ENCODE data around the gene ZNF672. TPM values are rescaled to one million over a fixed set of nuclear protein-coding genes. Genes with fewer than 3 reads are reported as not detected.

The ZNF672 gene
- total and polyA plus RNA-seq, 5 experiments from 2014 or later = 17.9 to 37.2 (median 25.6) TPM

DNA sequence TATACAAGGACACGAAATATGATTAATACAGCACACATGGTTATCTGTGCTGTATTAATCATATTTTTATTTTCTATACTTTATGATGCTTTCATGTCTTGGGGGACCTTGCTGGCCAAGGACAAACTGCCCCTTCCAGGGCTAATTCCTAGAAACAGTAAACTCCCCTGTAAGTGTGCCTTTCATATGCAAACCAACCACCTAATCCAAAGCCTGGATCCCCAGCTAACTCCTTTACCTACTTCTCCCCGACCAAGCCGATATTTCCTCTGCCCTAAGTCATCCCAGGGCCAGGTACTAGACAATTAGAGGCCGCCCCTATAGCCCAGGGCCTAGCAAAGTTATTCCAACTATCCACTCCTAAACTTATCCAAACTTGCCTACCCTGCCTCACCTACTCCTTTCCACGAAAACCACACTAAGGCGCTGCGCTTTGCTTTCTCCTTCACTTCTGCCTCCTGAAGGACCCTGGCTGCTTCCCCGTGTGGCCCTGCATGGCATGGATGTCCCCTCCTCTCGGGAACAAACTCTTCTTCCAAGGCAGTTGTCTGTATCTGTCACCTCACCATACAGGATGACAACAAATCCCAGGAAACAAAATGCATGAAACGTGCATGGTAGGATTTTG is 22.5 kb upstream of the ZNF672 start:
- ATAC-seq = no peak
- peaks cover 0 to 63% (median 30%) of the 10 kb centered on the region in 3 donors for H3K36me3 Mint-ChIP-seq
- no peaks in the 10 kb centered on the region for H3K9me3 Mint-ChIP-seq
- peak overlapping the region; percentile 74 to 93 (median 88) for H3K27ac Mint-ChIP-seq
- POLR2A ChIA-PET = no interaction called here
- H3K4me1 Mint-ChIP-seq = peaks cover 42 to 56% (median 49%) of the 10 kb centered on the region in 4 donors
- H3K4me3 Mint-ChIP-seq = peak overlapping the region in 4 of 10 donors; percentile 13 to 58 (median 34)
- no peak for DNase-seq
- H3K27me3 Mint-ChIP-seq = no peaks in the 10 kb centered on the region

DNA sequence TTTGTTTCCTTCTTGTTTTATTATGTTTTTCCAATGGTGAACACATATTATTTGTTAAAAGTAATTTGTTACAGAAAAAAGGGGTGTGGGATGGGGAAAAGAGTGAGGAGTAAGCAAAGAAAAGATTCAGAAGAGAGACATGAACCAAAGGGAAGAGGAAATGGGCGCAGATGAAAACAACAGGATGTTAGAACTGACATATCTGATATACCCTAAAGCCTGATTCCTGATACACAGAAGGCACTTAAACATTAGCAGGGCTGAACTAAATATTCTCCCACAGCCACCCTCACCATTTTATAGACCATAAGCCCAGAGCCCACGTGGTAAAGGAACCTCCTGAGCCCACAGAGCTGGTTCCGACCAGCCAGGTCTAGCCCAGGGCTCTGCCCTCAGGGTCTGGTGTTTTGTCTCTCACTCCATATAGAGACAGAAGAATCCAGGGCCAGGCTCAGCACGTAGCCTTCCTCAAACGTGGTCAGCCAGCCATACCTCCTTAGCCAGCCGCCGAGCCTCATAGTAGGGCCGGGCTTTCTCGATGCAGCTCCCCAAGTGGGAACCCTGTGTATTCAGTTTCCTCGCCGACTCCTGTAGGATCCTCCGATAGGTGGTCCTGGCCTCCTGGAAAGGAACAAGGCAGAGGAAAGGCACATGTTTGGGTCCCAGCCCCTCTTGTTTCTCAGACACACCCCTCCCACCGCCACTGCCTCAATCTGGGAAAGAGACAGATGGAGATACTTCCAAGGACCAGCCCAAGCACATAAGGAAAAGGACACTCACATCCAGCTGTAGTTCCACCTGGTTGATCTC is 21.8 kb upstream of the ZNF672 start:
- POLR2A ChIA-PET = no interaction called here
- peaks cover 0 to 67% (median 30%) of the 10 kb centered on the region in 3 donors for H3K36me3 Mint-ChIP-seq
- H3K27me3 Mint-ChIP-seq = no peaks in the 10 kb centered on the region
- H3K9me3 Mint-ChIP-seq = no peaks in the 10 kb centered on the region
- H3K4me3 Mint-ChIP-seq = peak overlapping the region in 7 of 10 donors; percentile 13 to 58 (median 45)
- peaks cover 41 to 63% (median 56%) of the 10 kb centered on the region in 4 donors for H3K4me1 Mint-ChIP-seq
- DNase-seq (no peak), ATAC-seq (no peak)
- peak overlapping the region; percentile 61 to 93 (median 88) for H3K27ac Mint-ChIP-seq

DNA sequence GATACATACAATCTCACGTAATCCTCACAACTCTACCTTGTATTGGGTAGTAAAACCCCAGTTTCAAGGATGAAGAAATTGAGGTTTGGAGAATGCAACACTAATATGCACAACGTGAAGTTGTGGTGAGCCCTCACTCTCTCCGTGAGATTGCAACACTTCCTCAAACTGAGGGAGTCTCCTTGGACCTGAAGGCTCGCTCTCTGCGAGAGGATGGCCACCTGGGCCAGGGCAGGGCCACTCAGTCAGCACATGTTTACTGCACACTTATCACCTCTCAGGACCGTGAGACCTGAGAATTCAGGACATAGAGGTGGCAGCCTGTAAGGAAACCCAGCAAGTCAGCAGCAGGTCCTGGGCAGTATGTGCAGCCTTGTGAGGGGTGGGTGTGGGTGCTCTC is 21.0 kb upstream of the ZNF672 start:
- POLR2A ChIA-PET = no interaction called here
- H3K27ac Mint-ChIP-seq = peak overlapping the region; percentile 65 to 93 (median 87)
- peaks cover 0 to 70% (median 27%) of the 10 kb centered on the region in 3 donors for H3K36me3 Mint-ChIP-seq
- no peak for ATAC-seq
- DNase-seq = no peak
- H3K4me3 Mint-ChIP-seq = peak overlapping the region in 4 of 10 donors; percentile 15 to 64 (median 47)
- H3K27me3 Mint-ChIP-seq = no peaks in the 10 kb centered on the region
- peaks cover 44 to 71% (median 64%) of the 10 kb centered on the region in 4 donors for H3K4me1 Mint-ChIP-seq
- no peaks in the 10 kb centered on the region for H3K9me3 Mint-ChIP-seq

DNA sequence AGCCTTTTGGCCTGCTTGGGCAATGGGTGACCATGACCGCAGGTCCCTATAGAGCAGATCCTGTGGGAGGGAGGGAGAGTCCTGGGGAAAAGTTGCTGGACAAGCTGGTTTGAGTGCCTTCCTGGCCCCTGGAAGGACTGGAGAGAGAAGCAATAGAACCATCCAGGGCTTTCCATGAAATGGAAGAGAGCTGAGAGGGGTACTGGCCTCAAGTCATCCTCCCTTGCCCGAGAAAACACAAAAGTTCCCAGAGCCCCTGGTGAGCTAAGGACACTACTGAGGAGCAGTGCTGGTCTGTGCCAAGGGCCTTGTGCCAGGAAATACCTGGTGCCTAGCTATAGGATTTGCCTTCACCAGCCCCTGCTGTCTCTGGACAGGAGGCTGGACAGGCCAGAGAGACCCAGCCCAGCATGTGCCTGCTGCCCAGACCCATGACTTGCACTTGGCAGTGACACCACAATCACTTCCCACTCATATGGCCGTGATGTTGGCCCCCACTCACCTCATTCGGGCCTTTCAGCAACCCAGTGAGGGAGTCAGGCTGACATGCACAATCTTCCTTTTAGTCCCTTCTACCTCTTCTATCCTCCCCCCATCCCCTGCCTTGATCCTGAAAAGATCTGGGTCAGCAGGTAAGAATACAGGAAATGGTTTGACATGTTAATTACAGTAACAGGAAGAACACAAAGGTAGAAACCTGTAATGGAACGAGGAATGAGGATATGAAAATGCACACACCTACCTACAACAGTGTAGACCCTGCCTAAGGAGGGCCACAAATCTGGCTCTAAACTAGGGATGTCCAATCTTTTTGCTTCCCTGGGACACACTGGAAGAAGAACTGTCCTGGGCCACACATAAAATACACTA is 19.3 kb upstream of the ZNF672 start:
- POLR2A ChIA-PET = interaction anchor here (0.9 to 1.3 kb wide), 2 partner anchors 19 to 45 kb away, joined by 3 to 4 read pairs; partner anchors contain the start of gene ZNF672
- Mint-ChIP-seq H3K27me3 (no peaks in the 10 kb centered on the region), H3K27ac (peak overlapping the region; percentile 60 to 91 (median 78)), H3K4me3 (peak overlapping the region in 8 of 10 donors; percentile 44 to 79 (median 58)), H3K4me1 (peaks cover 50 to 82% (median 80%) of the 10 kb centered on the region in 4 donors), H3K9me3 (no peaks in the 10 kb centered on the region), H3K36me3 (peaks cover 0 to 69% (median 18%) of the 10 kb centered on the region in 3 donors)
- peak in 1 of 2 donors; percentile 53 for ATAC-seq
- no peak for DNase-seq

DNA sequence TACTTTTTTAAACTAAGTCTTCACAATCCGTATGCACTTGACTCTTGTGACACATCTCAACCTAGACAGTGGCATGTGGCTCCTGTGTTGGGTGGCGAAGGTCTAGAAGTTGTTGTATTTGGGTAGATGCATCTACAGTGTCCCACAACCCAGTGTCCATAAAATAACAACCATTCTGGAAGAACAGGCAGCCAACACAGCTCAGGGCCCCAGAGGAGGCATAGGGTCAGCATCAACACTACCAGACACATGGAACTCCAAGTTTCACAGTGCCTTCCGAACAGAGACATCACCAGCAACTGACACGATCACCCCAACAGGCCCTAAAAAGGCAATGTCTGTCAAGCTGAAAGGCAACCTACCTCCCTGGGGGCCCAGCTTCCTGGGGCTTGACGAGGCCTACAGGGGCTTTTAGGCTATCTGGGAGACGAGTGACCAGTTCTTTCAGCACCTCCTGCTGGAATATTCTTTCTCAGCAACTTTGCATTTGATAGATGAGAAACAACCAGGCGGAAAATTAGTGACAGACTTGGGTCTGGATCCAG is 17.9 kb upstream of the ZNF672 start:
- Mint-ChIP-seq H3K27ac (peak overlapping the region in 6 of 10 donors; percentile 56 to 80 (median 72)), H3K4me1 (peaks cover 58 to 95% (median 94%) of the 10 kb centered on the region in 4 donors), H3K4me3 (peak overlapping the region in 6 of 10 donors; percentile 22 to 57 (median 32)), H3K27me3 (no peaks in the 10 kb centered on the region), H3K36me3 (peaks cover 0 to 63% (median 12%) of the 10 kb centered on the region in 3 donors), H3K9me3 (no peaks in the 10 kb centered on the region)
- POLR2A ChIA-PET = no interaction called here
- no peak for DNase-seq
- ATAC-seq = no peak

DNA sequence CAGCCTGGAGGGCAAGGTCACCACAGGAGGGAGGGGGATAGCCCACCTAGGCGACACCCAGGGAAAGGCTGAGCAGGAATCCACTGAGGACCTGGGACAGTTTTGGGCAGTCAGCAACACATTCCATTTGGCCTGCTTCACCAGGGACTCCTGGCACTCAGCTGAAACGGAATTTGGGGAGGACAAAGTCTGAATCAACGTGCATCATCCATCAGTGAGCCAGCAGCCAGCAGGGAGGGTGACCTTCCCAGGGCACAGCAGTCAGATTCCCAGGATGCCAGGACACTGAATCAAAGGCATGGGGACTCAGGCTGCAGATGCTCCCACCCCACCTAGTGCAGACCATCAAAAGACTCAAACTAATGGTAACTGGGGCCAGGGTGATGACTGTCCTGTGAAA is 16.9 kb upstream of the ZNF672 start:
- peak overlapping the region in 5 of 10 donors; percentile 8 to 92 (median 30) for H3K4me3 Mint-ChIP-seq
- H3K27me3 Mint-ChIP-seq = no peaks in the 10 kb centered on the region
- no peak for ATAC-seq
- POLR2A ChIA-PET = no interaction called here
- peaks cover 0 to 55% (median 5%) of the 10 kb centered on the region in 3 donors for H3K36me3 Mint-ChIP-seq
- peaks cover 50 to 96% (median 94%) of the 10 kb centered on the region in 4 donors for H3K4me1 Mint-ChIP-seq
- no peak for DNase-seq
- peak overlapping the region in 2 of 10 donors; percentile 55 to 63 for H3K27ac Mint-ChIP-seq
- no peaks in the 10 kb centered on the region for H3K9me3 Mint-ChIP-seq

DNA sequence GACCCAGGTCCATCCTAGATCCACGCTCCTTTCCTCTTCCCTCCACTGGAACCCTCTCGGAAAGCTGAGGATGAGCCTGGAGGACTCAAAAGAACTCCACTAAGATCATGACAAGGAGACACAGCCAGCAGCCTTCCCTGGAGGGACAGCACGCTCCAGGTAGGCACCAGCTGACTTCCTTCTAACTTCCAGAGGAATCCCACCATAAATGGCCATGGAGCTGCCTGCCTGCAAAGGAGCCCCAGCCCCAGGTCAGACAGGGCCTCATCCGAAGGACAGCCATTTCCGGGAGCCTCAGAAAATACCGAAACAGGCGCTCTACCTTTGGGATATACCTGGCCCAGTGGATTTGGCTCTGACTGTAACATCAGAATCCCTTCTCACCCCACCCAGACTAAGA is 16.4 kb upstream of the ZNF672 start:
- Mint-ChIP-seq H3K36me3 (peaks cover 0 to 50% (median 5%) of the 10 kb centered on the region in 3 donors), H3K27me3 (no peaks in the 10 kb centered on the region), H3K4me1 (peaks cover 48 to 93% (median 91%) of the 10 kb centered on the region in 4 donors), H3K4me3 (peak overlapping the region in 6 of 10 donors; percentile 19 to 98 (median 42)), H3K9me3 (no peaks in the 10 kb centered on the region), H3K27ac (peak overlapping the region in 2 of 10 donors; percentile 63 to 65)
- DNase-seq (no peak), ATAC-seq (no peak)
- POLR2A ChIA-PET = no interaction called here

DNA sequence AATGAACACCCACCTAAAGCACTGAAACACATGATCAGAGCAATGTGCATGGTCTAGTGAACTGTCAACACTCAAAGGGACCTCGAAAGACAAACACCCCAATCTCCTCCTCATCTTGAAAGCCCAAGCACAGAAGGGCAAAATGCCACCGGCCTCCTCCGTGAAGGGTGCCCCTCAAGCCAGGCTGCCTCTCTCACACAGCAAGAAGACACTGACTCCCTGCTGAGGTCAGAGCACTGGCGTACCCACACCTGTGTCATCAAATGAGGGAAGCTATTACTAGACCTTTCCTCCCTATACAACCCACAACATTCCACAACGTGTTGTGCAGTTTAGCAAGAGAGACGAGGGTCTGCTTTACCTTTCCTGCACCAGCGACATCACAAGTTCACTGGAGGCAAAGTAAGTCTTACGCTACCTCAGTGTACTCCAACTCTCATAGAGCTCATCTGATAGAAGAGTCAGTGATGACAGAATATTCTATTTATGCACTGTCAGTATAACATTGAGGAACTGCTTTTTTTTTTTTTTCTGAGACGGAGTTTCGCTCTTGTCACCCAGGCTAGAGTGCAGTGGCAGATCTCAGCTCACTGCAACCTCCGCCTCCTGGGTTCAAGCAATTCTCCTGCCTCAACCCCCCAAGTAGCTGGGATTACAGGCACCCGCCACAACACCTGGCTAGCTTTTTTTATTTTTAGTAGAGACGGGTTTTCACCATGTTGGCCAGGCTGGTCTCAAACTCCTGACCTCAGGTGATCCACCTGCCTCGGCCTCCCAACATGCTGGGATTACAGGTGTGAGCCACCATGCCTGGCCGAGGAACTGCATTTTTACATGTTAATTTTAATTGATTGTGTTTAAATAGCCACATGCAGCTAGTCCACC is 15.6 kb upstream of the ZNF672 start:
- DNase-seq = no peak
- H3K36me3 Mint-ChIP-seq = peaks cover 0 to 48% (median 5%) of the 10 kb centered on the region in 3 donors

DNA sequence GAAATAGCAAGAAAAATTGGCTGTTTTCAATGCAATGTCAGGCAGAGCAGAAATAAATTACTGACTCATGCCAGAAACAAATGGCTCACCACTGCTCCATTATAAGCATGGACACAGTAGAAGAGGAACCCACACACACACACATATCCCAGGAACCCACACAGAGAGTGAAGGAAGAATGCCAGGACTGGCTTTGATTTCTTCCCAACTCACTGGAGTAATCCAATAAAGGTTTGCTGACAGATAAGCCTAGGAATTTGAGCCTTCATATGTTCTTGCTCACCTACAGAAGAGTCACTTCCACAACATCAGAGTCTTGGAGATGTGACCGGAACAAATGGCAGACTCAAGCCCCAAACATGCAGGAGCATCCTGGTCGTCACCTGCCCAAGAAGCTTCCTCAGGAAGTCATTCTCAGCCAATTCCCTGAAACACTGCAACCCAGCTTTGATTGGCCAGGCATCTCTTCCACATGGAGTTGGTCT is 14.5 kb upstream of the ZNF672 start:
- H3K4me3 Mint-ChIP-seq = peak overlapping the region; percentile 91 to 100 (median 98)
- POLR2A ChIA-PET = no interaction called here
- no peaks in the 10 kb centered on the region for H3K9me3 Mint-ChIP-seq
- H3K4me1 Mint-ChIP-seq = peaks cover 41 to 86% (median 79%) of the 10 kb centered on the region in 4 donors
- peak overlapping the region in 8 of 10 donors; percentile 24 to 99 (median 84) for H3K27ac Mint-ChIP-seq
- H3K27me3 Mint-ChIP-seq = no peaks in the 10 kb centered on the region
- DNase-seq (no peak), ATAC-seq (no peak)
- H3K36me3 Mint-ChIP-seq = peaks cover 0 to 48% (median 5%) of the 10 kb centered on the region in 3 donors

More for the DNA sequence above, 15.6 kb upstream of the ZNF672 start:
- Mint-ChIP-seq H3K4me3 (peak overlapping the region in 9 of 10 donors; percentile 91 to 99 (median 98)), H3K9me3 (no peaks in the 10 kb centered on the region), H3K4me1 (peaks cover 44 to 92% (median 90%) of the 10 kb centered on the region in 4 donors), H3K27me3 (no peaks in the 10 kb centered on the region), H3K27ac (peak overlapping the region in 5 of 10 donors; percentile 5 to 83 (median 20))
- POLR2A ChIA-PET = no interaction called here
- no peak for ATAC-seq

DNA sequence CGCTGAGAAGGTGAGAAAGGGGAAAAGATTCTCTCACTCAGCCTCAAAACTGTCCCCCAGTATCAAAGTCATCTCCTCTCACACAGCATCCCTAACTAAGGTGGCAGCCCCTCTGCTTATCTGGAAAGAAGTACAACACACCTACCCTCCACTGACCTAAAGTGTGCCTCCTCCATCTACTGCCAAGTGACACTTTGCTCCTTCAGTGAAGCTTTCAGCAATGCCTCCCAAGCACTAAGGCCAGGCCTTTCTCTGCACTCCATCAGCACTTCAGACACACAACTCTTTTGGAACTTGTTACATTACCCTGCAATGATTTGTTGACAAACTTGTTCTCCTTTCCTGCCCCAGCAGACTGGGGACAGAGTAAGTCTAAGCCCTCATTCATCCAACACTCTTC is 13.7 kb upstream of the ZNF672 start:
- Mint-ChIP-seq H3K9me3 (no peaks in the 10 kb centered on the region), H3K4me1 (peaks cover 36 to 82% (median 72%) of the 10 kb centered on the region in 4 donors), H3K27me3 (no peaks in the 10 kb centered on the region), H3K27ac (peak overlapping the region; percentile 43 to 99 (median 86)), H3K36me3 (peaks cover 0 to 41% (median 5%) of the 10 kb centered on the region in 3 donors), H3K4me3 (peak overlapping the region; percentile 91 to 100 (median 98))
- DNase-seq (no peak), ATAC-seq (no peak)
- POLR2A ChIA-PET = interaction anchor here (5.7 kb wide), 1 partner anchor 13 kb away, joined by 103 read pairs; the partner anchor contains the start of gene ZNF672

DNA sequence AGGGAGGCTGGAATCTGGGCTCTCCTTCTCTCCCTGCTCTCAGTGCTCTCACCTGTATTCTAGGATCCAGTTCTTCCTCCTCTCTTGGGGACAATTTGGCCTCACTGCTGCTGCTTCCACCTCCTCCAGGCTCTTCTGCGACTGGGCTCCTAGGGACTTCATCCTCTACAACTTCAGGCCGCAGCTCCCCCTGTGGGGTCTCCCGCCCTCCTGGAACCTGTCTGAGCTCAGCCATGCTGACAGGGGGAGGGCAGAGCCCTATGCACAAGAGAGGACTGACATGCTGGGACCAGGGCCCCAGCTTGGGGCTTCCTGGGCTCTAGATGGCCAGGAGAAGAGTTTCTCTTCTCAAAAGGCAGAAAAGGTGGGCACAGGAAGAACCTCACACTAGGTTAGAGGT is 13.3 kb upstream of the ZNF672 start:
- H3K4me3 Mint-ChIP-seq = peak overlapping the region; percentile 91 to 100 (median 98)
- no peak for DNase-seq
- peaks cover 35 to 78% (median 70%) of the 10 kb centered on the region in 4 donors for H3K4me1 Mint-ChIP-seq
- H3K36me3 Mint-ChIP-seq = peaks cover 0 to 40% (median 5%) of the 10 kb centered on the region in 3 donors
- ATAC-seq = no peak
- H3K9me3 Mint-ChIP-seq = no peaks in the 10 kb centered on the region
- H3K27ac Mint-ChIP-seq = peak overlapping the region in 9 of 10 donors; percentile 84 to 100 (median 98)
- H3K27me3 Mint-ChIP-seq = no peaks in the 10 kb centered on the region
- POLR2A ChIA-PET = interaction anchor here (2.3 to 5.7 kb wide), 4 partner anchors 13 to 50 kb away, joined by 7 to 103 read pairs (median 42); partner anchors contain the start of genes ZNF672 and ZNF692
